NT2/D1 (cell line): Measurements from ENCODE around the gene BRINP2.

Experiments
- SUZ12 ChIP-seq: IDR thresholded peaks from 2 replicates; pipeline ENCODE4 v1.6.1; 2011; ENCODE audit not compliant: insufficient read length, insufficient read depth; ENCODE audit errors: extremely low read depth
- YY1 ChIP-seq: IDR thresholded peaks from 2 replicates; pipeline ENCODE4 v1.6.1; 2011; ENCODE audit not compliant: insufficient read length, insufficient read depth
- ZNF274 ChIP-seq: IDR thresholded peaks from 2 replicates; pipeline ENCODE4 v1.6.1; 2011; ENCODE audit warnings: mild to moderate bottlenecking, low read depth, low read length

DNA sequence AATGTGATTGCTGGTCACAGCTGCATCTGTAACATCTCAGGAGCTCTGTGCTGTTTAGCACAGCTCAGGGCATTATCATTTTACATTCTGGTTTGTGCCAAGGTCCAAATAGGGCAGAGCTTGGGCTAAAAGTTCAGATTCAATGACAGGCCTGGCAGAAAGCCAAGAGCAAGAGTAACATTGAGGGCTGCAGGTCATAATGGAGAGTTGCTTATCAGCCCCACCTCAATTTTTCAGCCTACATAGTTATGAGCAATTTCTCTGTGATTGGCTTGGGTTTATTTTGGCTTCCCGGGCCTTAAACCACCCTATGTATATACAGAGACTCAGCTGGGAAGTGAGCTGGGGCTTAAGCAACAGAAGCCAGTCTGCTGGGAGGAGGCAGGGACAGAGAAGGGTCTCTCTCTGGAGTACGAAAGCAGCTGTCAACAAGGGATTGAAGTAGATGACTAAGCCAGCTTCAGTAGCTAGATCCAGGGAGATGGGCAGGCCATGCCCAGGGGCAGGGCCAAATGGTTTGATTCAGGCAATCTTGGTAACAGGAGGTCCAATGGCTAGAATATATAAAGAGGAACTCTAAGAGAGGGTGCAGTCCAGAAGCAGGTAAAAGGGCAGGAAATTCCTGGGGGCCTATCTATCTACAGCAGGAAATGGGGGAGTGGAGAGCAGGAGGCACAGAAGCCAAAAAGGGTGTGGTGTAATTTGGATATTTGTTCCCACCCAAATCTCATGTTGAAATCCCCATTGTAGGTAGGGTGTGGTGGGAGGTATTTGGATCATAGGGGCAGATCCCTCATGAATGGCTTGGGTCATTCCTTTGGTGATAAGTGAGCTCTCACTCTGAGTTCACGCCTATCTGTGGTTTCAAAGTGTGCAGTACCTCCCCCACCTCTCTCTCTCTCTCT is 49.0 kb downstream of the BRINP2 start:
- TF ChIP-seq YY1 (no peak), SUZ12 (no peak), ZNF274 (no peak)
